Loucy (cell line): ENCODE results near the gene NAA38.
A peak's percentile ranks its signal among the peaks of the same experiment; 100 is the strongest.

ENCODE experiments used
- H2AFZ ChIP-seq: fragments of 200-600 bp; sonication (generic); 2 replicates; pipeline ENCODE4 v1.6.0; 2016; ENCODE audit warnings: antibody characterized with exemption, mild to moderate bottlenecking, low read length, moderate library complexity
- H3F3A ChIP-seq: fragments of 200-600 bp; 2 replicates; pipeline ENCODE4 v1.6.0; 2016; ENCODE audit warnings: antibody characterized with exemption, low read depth, mild to moderate bottlenecking
- H3K27me3 ChIP-seq: fragments of 200-600 bp; sonication (generic); 2 replicates; pipeline ENCODE4 v1.6.1; 2014; ENCODE audit warnings: low read length, mild to moderate bottlenecking; ENCODE audit not compliant: insufficient read depth, poor library complexity, severe bottlenecking
- H3K36me3 ChIP-seq: fragments of 200-600 bp; sonication (generic); 2 replicates; pipeline ENCODE4 v1.6.1; 2016; ENCODE audit warnings: low read length; ENCODE audit not compliant: insufficient read depth
- H3K4me1 ChIP-seq: fragments of 200-600 bp; sonication (generic); 2 replicates; pipeline ENCODE4 v1.5.1; 2014; ENCODE audit warnings: low read length, mild to moderate bottlenecking; ENCODE audit not compliant: insufficient read depth, poor library complexity, severe bottlenecking
- H3K4me2 ChIP-seq: fragments of 200-600 bp; sonication (generic); 2 replicates; pipeline ENCODE4 v1.6.0; 2014; ENCODE audit warnings: antibody characterized with exemption, low read length, low read depth, mild to moderate bottlenecking; ENCODE audit not compliant: poor library complexity, severe bottlenecking
- H3K4me3 ChIP-seq: fragments of 200-600 bp; sonication (generic); 2 replicates; pipeline ENCODE4 v1.5.1; 2014; ENCODE audit warnings: low read length, mild to moderate bottlenecking, mixed read lengths; ENCODE audit not compliant: poor library complexity, severe bottlenecking
- H3K79me2 ChIP-seq: fragments of 200-600 bp; sonication (generic); 2 replicates; pipeline ENCODE4 v1.6.1; 2014; ENCODE audit warnings: low read length; ENCODE audit not compliant: insufficient read depth
- H3K9ac ChIP-seq: fragments of 200-600 bp; sonication (generic); 2 replicates; pipeline ENCODE4 v1.6.0; 2014; ENCODE audit warnings: mild to moderate bottlenecking, low read depth, low read length, moderate library complexity; ENCODE audit not compliant: poor library complexity, severe bottlenecking
- H3K9me2 ChIP-seq: fragments of 200-600 bp; sonication (generic); replicated peaks from 2 replicates; pipeline ENCODE4 v1.6.1; 2016; ENCODE audit warnings: low read depth, low read length, mixed read lengths
- H3K9me3 ChIP-seq: fragments of 200-600 bp; sonication (generic); 2 replicates; pipeline ENCODE4 v1.6.1; 2014; ENCODE audit warnings: mild to moderate bottlenecking, antibody characterized with exemption, low read length, low read depth; ENCODE audit not compliant: insufficient read depth
- H4K20me1 ChIP-seq: fragments of 200-600 bp; sonication (generic); 2 replicates; pipeline ENCODE4 v1.6.0; 2014; ENCODE audit warnings: antibody characterized with exemption, low read length, mild to moderate bottlenecking; ENCODE audit not compliant: insufficient read depth, poor library complexity, severe bottlenecking
- EZH2phosphoT487 ChIP-seq: fragments of 200-600 bp; IDR thresholded peaks from 2 replicates; pipeline ENCODE4 v1.6.1; 2018; ENCODE audit warnings: antibody characterized with exemption, mild to moderate bottlenecking, moderate library complexity, borderline replicate concordance
- TF ChIP-seq, protein P1 (sequence below): fragments of 200-600 bp; sonication (generic); conservative IDR thresholded peaks from 2 replicates; pipeline ENCODE4 v1.5.1; 2014; ENCODE audit warnings: mild to moderate bottlenecking, antibody characterized with exemption, low read length

Gene NAA38

DNA sequence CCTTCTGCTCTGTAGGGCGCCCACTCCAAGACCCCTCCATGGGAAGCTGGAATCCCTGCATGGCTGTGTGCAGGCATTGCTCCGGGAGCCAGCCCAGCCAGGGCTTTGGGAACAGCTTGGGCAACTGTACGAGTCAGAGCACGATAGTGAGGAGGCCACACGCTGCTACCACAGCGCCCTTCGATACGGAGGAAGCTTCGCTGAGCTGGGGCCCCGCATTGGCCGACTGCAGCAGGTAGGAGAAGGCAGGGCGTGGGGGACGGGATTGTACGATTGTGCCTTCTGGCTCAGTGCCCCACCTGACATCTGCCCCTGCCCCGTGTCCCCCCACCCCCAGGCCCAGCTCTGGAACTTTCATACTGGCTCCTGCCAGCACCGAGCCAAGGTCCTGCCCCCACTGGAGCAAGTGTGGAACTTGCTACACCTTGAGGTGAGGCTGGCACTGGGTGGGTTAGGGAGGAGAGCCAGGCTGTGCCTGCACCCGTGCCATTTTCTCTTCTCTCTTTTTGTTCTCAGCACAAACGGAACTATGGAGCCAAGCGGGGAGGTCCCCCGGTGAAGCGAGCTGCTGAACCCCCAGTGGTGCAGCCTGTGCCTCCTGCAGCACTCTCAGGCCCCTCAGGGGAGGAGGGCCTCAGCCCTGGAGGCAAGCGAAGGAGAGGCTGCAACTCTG, 11.2 kb downstream of the NAA38 start:
- Histone ChIP-seq H3K9me2 (no peaks in the 10 kb centered on the region), H3K79me2 (peaks cover 40% of the 10 kb centered on the region; the same call in 1 of the 2 replicates), H3K36me3 (peaks cover 49% of the 10 kb centered on the region; the same call in 1 of the 2 replicates), H3K4me3 (no peak overlapping the region), H3K9ac (no peak overlapping the region), H3F3A (no peaks in the 10 kb centered on the region), H4K20me1 (peaks cover 56% of the 10 kb centered on the region), H3K9me3 (no peaks in the 10 kb centered on the region), H3K27me3 (no peaks in the 10 kb centered on the region), H2AFZ (no peak overlapping the region), H3K4me1 (peaks cover 7% of the 10 kb centered on the region), H3K4me2 (no peak overlapping the region)
- no peak for TF ChIP-seq EZH2phosphoT487
- TF ChIP-seq, protein P1, sequence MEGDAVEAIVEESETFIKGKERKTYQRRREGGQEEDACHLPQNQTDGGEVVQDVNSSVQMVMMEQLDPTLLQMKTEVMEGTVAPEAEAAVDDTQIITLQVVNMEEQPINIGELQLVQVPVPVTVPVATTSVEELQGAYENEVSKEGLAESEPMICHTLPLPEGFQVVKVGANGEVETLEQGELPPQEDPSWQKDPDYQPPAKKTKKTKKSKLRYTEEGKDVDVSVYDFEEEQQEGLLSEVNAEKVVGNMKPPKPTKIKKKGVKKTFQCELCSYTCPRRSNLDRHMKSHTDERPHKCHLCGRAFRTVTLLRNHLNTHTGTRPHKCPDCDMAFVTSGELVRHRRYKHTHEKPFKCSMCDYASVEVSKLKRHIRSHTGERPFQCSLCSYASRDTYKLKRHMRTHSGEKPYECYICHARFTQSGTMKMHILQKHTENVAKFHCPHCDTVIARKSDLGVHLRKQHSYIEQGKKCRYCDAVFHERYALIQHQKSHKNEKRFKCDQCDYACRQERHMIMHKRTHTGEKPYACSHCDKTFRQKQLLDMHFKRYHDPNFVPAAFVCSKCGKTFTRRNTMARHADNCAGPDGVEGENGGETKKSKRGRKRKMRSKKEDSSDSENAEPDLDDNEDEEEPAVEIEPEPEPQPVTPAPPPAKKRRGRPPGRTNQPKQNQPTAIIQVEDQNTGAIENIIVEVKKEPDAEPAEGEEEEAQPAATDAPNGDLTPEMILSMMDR: no peak

DNA sequence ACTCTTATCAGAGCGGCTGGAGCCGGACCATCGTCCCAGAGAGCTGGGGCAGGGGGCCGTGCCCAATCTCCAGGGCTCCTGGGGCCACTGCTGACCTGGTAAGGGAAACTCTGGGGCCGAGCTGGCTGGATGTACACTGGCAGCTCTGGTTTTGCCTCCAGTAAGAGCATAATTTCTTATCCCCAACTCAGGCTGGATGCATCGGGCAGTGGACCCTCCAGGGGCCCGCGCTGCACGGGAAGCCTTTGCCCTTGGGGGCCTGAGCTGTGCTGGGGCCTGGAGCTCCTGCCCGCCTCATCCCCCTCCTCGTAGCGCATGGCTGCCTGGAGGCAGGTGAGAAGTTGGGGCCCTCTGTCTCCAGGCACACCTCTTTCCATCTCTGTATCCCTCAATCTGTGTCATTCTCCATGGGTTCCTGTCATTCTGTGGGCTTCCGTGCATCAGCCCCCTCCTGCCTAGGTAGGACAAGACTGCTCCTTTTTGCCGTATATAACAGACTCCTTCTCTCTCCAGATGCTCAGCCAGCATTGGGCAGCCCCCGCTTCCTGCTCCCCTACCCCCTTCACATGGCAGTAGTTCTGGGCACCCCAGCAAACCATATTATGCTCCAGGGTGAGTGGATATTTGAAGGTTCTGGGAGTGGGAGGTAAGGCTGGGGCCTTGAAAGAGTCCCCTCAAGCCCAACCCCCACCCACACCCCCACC, 11.8 kb downstream of the NAA38 start:
- TF ChIP-seq, protein P1: no peak
- TF ChIP-seq EZH2phosphoT487: no peak
- Histone ChIP-seq H3K9ac (peak overlapping the region; percentile 77), H3K27me3 (no peaks in the 10 kb centered on the region), H3F3A (no peaks in the 10 kb centered on the region), H3K4me2 (peak overlapping the region; percentile 98), H3K9me3 (no peaks in the 10 kb centered on the region), H3K4me3 (peak overlapping the region; percentile 88), H3K79me2 (peaks cover 47% of the 10 kb centered on the region; the same call in 1 of the 2 replicates), H3K36me3 (peaks cover 42% of the 10 kb centered on the region; the same call in 1 of the 2 replicates), H2AFZ (no peak overlapping the region), H3K9me2 (no peaks in the 10 kb centered on the region), H4K20me1 (peaks cover 59% of the 10 kb centered on the region), H3K4me1 (peaks cover 13% of the 10 kb centered on the region)

DNA sequence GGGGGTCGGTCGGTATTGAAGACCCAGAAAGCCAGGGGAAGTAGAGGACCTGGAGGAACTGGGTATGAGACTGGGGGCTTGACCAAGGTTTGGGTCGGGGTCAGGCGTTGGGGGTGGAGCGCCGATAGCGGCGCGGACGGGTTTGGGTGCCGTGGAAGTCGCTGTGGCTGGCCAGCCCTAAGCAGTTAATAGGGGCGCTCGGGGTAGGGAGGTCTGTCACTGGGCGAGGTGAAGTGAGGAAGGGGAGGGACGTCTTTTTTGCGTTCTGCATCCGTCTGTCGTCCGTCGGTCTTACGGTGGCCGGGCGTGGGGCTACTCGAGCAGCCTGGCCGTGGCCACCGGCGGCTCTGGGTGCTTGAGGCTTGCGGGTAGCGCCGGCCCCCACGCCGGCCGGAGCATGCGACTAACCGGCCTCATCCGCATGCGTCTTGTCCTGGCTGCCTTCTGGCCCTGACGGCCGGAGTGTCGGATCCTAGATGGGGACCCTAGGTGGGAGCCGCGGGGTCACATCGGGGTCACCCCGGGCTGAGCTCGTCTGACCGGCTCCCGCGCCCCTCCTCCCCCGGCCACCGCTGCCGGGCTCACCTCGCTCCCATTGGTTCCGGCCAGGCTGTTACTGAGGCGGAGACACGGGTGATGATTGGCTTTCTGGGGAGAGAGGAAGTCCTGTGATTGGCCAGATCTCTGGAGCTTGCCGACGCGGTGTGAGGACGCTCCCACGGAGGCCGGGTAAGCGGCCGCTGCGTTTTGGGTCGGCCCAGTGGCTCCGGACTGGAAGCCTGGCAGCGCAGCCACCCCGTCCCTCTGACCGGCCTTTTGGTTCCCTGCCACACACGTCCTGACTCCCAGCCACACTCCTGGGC, 12.8 kb downstream of the NAA38 start:
- Histone ChIP-seq H3K9ac (peak overlapping the region; percentile 77), H2AFZ (no peak overlapping the region), H3K4me1 (peaks cover 23% of the 10 kb centered on the region), H3K27me3 (no peaks in the 10 kb centered on the region), H3K4me2 (peak overlapping the region; percentile 98), H3F3A (no peaks in the 10 kb centered on the region), H3K36me3 (peaks cover 32% of the 10 kb centered on the region; the same call in 1 of the 2 replicates), H4K20me1 (peaks cover 66% of the 10 kb centered on the region), H3K9me3 (no peaks in the 10 kb centered on the region), H3K79me2 (peaks cover 57% of the 10 kb centered on the region; the same call in 1 of the 2 replicates), H3K9me2 (no peaks in the 10 kb centered on the region), H3K4me3 (peak overlapping the region; percentile 88)
- TF ChIP-seq, protein P1: no peak
- TF ChIP-seq EZH2phosphoT487: no peak
